ENCODE measurements around the gene TRIM9. TPM values are rescaled to one million over a fixed set of nuclear protein-coding genes. Genes with fewer than 3 reads are reported as not detected.

TRIM9 gene
- total and polyA plus RNA-seq, 9 of the 15 experiments (the other 6 are each of a cell fraction or from before 2014, with no cell fraction given), result 0.03 to 0.15 (median 0.04) TPM; not detected in 4

DNA sequence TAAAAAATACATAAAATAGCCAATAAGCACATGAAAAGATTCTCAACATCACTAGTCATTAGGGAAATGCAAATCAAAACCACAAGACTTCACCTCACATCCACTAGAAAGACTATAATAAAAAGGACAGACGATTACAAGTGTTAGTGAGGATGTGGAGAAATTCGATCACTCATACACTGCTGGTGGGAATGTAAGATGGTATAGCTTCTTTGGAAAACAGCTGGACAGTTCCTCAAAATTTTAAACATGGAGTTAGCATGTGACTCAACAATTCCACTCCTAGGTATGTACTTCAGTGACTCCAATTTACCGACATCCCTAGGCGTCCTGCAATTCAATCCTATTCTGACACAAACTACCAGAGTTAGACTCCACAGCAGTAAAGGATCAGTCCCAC lies 13.7 kb downstream of the TRIM9 start:
- Histone ChIP-seq H3K27me3 (ENCODE audit: control insufficient read depth in 2 of 2, insufficient read depth in 2 of 2, low read length in 2 of 2) (no peaks in the 10 kb centered on the region), H3K4me2 (ENCODE audit: insufficient read depth, low read length) (no peak overlapping the region), H3K4me1 (replicated peaks in 1 of 2; ENCODE audit: control insufficient read depth in 2 of 2, insufficient read depth in 2 of 2, low read length in 2 of 2) (no peaks in the 10 kb centered on the region), H3K9me3 (replicated peaks; ENCODE audit: control insufficient read depth, insufficient read depth, low read depth, low read length) (no peaks in the 10 kb centered on the region), H3K36me3 (ENCODE audit: control insufficient read depth, insufficient read depth, low read length) (no peaks in the 10 kb centered on the region), H3K27ac (ENCODE audit: extremely low read depth, low read depth, low read length) (no peak overlapping the region), H3K79me2 (ENCODE audit: control insufficient read depth, insufficient read depth, low read length) (no peaks in the 10 kb centered on the region), H3K9me1 (ENCODE audit: control insufficient read depth, insufficient read depth, low read length) (no peaks in the 10 kb centered on the region), H3K4me3 (no peak overlapping the region), H3K9ac (ENCODE audit: insufficient read depth in 1 of 2, low read depth in 2 of 2, low read length in 2 of 2) (no peak overlapping the region), H4K20me1 (replicated peaks; ENCODE audit: control insufficient read depth, insufficient read depth, low read length) (no peaks in the 10 kb centered on the region), H2AFZ (ENCODE audit: low read depth, low read length) (no peak overlapping the region)
- no peak for FAIRE-seq
- WGBS (ENCODE audit: insufficient coverage, low coverage, missing lambda C conversion rate), result 3% methylated on average over 4 of the region's 4 CpGs
- ATAC-seq, result no peak
- intact Hi-C loops (cut with micrococcal nuclease) (no loop called here), in situ Hi-C loops (cut with MboI) (no loop called here)
- CTCF ChIA-PET (ENCODE audit: low intra/inter-chr PET ratio), result no interaction called here
- no TSS peak for BruUV-seq (replicated peaks)
- DNase-seq (ENCODE audit: extremely low read depth in 1 of 4, low spot score in 3 of 4), result no peak
- POLR2A ChIA-PET, result no interaction called here
- no peak for TF ChIP-seq ARHGAP35 (IDR thresholded peaks at IDR 0.05; ENCODE audit: partially characterized antibody)
- no peak for TF ChIP-seq SMARCE1 (IDR thresholded peaks at IDR 0.05)
- TF ChIP-seq ZBTB1 (CRISPR knock-in tag; IDR thresholded peaks at IDR 0.05; ENCODE audit: borderline replicate concordance, low read depth), result no peak

DNA sequence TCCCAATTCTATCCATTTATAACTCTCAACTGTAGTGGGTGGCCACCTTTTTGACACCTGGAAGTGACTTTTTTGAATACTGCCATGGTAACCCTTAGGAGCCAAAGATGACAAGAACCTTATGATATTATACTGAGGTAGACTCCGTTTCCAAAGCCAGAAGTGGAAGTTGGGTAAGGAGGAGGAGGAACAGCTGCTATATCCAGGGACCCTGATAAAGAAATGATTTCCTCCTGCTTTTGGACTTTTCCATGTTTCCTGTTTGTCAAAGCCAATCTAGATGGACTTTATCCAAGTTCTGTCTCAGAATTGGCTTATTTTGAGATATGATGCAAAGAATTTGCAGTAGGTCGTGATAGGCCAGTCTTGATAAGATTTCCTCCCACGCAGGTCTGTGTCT lies 14.3 kb downstream of the TRIM9 start:
- Histone ChIP-seq H3K27ac (ENCODE audit: extremely low read depth, low read depth, low read length) (no peak overlapping the region), H4K20me1 (replicated peaks; ENCODE audit: control insufficient read depth, insufficient read depth, low read length) (no peaks in the 10 kb centered on the region), H3K4me1 (replicated peaks in 1 of 2; ENCODE audit: control insufficient read depth in 2 of 2, insufficient read depth in 2 of 2, low read length in 2 of 2) (no peaks in the 10 kb centered on the region), H3K9me1 (ENCODE audit: control insufficient read depth, insufficient read depth, low read length) (no peaks in the 10 kb centered on the region), H3K27me3 (ENCODE audit: control insufficient read depth in 2 of 2, insufficient read depth in 2 of 2, low read length in 2 of 2) (no peaks in the 10 kb centered on the region), H2AFZ (ENCODE audit: low read depth, low read length) (no peak overlapping the region), H3K4me2 (ENCODE audit: insufficient read depth, low read length) (no peak overlapping the region), H3K79me2 (ENCODE audit: control insufficient read depth, insufficient read depth, low read length) (no peaks in the 10 kb centered on the region), H3K4me3 (no peak overlapping the region), H3K9ac (ENCODE audit: insufficient read depth in 1 of 2, low read depth in 2 of 2, low read length in 2 of 2) (no peak overlapping the region), H3K9me3 (replicated peaks; ENCODE audit: control insufficient read depth, insufficient read depth, low read depth, low read length) (no peaks in the 10 kb centered on the region), H3K36me3 (ENCODE audit: control insufficient read depth, insufficient read depth, low read length) (no peaks in the 10 kb centered on the region)
- DNase-seq (ENCODE audit: extremely low read depth in 1 of 4, low spot score in 3 of 4) (no peak), ATAC-seq (no peak), FAIRE-seq (no peak)
- ChIA-PET CTCF (ENCODE audit: low intra/inter-chr PET ratio) (no interaction called here), POLR2A (no interaction called here)
- no TSS peak for BruUV-seq (replicated peaks)
- in situ Hi-C loops (cut with MboI) (no loop called here), intact Hi-C loops (cut with micrococcal nuclease) (no loop called here)
- 0% methylated on average over 2 of the region's 3 CpGs for WGBS (ENCODE audit: insufficient coverage, low coverage, missing lambda C conversion rate)
- TF ChIP-seq, protein P1, sequence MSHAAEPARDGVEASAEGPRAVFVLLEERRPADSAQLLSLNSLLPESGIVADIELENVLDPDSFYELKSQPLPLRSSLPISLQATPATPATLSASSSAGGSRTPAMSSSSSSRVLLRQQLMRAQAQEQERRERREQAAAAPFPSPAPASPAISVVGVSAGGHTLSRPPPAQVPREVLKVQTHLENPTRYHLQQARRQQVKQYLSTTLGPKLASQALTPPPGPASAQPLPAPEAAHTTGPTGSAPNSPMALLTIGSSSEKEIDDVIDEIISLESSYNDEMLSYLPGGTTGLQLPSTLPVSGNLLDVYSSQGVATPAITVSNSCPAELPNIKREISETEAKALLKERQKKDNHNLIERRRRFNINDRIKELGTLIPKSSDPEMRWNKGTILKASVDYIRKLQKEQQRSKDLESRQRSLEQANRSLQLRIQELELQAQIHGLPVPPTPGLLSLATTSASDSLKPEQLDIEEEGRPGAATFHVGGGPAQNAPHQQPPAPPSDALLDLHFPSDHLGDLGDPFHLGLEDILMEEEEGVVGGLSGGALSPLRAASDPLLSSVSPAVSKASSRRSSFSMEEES (CRISPR knock-in tag; IDR thresholded peaks at IDR 0.05), result no peak
- TF ChIP-seq TARDBP (IDR thresholded peaks at IDR 0.05) (no peak), TBP (optimal IDR thresholded peaks at IDR 0.05; ENCODE audit: low read depth, low read length) (no peak), ZNF551 (CRISPR knock-in tag; IDR thresholded peaks at IDR 0.05) (no peak), ZNF354B (CRISPR knock-in tag; IDR thresholded peaks at IDR 0.05) (no peak), HCFC1 (IDR thresholded peaks at IDR 0.05; ENCODE audit: low read depth, low read length) (no peak)

Data from K562 (cell line).